MM.1S (cell line): ENCODE results near the gene PRRG2.

Source experiments
- CTCF ChIP-seq: fragments of 300-600 bp; sonication (generic); IDR thresholded peaks from 2 replicates; pipeline ENCODE4 v1.5.1; 2016; ENCODE audit warnings: antibody characterized with exemption, low read length, mixed read lengths
- EZH2 ChIP-seq: fragments of 300-600 bp; sonication (generic); optimal IDR thresholded peaks from 2 replicates; pipeline ENCODE3; 2017; ENCODE audit warnings: low read depth, mild to moderate bottlenecking, antibody characterized with exemption, low read length, mixed read lengths

- no peak for TF ChIP-seq EZH2
- no peak for TF ChIP-seq CTCF
Measured at GRCh38 chr19:49534632-49535385, 46.3 kb upstream of the PRRG2 start.
